ENCODE results near the gene GYG1.

The GYG1 gene

GRCh38 chr3:149019580-149019979, 28.2 kb downstream of the GYG1 start:
- FAIRE-seq = no peak

DNA sequence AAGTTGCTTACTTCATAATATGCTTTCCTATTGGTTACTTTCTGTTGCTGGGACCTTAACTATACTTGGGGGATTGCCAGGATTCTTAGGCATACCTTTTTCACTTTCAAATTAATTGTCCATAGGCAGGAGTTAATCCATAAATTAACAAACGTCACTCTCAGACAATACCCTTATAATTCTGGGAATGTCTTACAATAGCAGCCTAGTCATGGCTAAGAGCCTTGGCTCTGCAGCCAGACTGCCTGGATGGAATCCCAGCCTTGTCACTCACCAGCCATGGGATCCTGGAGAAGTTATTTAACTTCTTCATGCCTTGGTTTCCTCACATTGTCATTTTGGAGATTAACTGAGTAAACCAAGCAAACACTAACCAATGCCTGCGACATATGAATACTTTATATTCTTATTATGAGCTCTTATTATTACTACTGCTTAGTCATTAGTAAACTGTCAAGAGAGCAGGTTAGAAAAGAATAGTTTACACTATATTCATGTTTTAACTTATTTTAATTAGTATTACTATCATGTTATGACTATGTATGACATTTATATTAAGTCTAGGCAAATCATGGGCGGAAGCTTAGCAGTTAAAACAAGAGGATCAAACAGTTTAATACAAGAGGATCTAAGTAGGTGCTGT, 29.0 kb downstream of the GYG1 start:
- no peak for FAIRE-seq

DNA sequence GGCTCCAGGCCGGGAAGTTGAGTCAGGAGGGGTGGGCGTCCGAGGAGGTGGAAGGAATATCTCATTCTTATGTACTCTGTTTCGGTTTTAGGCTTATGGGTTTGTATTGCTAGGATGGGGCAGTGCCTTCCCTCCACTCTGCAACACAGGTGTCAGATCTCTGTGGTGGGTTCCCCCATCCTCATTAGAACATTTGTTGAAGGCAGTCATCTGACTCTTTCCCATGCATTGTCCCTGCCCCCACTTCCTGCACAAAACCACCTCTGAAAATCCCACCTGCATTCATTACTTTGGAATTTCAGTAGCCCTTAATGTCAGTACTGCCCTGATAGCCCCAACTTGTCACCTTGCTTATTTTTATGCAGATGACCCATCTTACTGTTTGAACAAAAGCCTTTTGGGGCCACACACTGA, 29.5 kb downstream of the GYG1 start:
- FAIRE-seq = no peak

GRCh38 chr3:149021830-149022229, 30.5 kb downstream of the GYG1 start:
- FAIRE-seq = no peak

- FAIRE-seq = no peak
These were observed 32.6 kb downstream of the GYG1 start for GRCh38 chr3:149023951-149024350.

- no peak for FAIRE-seq
These were observed 35.4 kb downstream of the GYG1 start for GRCh38 chr3:149026718-149027117.

DNA sequence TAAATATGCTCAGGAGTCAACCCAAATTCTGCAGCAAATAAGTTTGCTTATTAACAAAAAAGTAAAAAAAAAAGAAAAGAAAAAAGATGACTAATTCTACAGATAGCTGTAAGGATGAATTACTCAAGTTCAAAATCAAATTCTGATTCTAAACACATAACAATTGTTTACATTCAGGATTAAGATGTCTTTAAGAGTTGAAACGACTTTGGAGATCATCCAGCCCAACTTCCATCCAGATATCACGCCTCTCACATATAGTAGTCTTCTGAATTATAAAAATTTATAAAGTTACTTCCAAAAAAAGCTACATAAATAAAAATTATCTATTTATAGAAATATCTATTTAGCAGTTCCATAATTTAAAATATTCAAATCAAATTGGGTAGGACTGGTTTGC, 39.8 kb downstream of the GYG1 start:
- no peak for FAIRE-seq

GRCh38 chr3:149037684-149038083, 46.3 kb downstream of the GYG1 start:
- FAIRE-seq = no peak

- no peak for FAIRE-seq
These were observed 47.0 kb downstream of the GYG1 start for GRCh38 chr3:149038322-149038721.

- no peak for FAIRE-seq
These were observed 51.5 kb downstream of the GYG1 start for GRCh38 chr3:149042789-149043386.

DNA sequence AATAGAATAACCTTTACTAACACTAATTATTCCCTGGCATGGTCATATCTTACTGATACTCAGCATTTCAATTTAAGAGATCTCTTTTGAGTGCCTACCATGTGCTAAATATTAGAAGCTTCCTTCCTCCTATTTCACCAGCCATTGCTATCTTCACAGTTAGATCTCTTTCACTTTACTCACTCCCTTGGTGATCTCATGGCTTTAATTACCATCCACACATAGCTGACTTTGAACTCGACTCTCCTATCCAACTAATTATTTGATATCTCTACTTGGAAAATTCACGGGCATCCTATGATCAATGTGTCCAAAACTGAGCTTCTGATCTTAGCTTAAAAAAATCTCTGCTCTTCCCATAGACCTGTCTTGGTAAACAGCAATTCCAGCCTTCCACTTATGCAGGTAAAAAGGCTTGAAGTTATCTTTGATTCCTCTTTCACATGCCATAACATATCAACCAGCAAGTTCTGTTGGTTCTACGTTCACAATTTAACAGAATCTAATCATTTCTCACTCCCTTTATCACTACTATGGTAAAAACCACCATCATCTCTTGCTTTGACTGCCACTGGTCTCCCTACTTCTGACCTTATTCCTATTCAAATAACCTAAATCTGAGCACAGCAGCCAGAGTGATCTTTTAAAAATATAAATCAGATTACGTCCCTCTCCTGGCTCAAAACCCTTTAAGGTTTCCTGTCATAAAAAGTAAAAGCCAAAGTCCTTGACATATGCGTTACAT, 53.2 kb downstream of the GYG1 start:
- FAIRE-seq = no peak

GRCh38 chr3:149055575-149055974, 64.2 kb downstream of the GYG1 start:
- no peak for FAIRE-seq

DNA sequence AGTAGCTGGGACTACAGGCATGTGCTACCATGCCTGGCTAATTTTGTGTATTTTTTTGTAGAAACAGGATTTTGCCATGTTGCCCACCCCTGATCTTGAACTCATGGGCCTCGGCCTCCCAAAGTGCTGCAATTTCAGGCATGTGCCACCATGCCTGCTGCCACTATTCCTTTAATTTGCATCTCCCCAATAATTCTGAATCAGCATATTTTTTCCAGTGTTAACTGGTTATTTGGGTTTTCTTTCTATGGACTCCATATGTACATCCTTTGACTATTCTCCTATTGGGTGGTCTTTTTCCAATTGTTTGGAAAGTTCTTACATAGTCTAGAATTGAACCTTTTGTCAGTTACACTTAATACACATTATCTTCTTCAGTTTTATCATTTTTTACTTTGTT, 66.9 kb downstream of the GYG1 start:
- no peak for FAIRE-seq

DNA sequence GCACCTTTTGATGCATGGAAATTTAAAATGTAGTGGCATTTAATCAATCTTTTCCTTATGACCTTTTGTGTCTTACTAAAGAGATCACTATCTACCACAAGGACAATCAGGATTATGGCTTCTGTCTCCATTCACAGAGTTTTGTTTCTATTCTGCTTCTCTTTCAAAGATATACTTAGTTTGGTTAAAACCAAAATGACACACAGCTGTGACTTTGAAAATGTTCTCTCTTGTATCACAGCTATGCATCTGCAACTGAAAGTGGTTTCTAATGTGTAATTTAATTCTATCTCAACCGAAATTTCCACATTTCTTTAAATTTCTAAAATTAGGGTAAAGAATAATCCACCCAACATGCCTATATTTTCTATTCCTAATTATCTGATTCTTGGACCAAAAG, 67.3 kb downstream of the GYG1 start:
- FAIRE-seq = no peak

DNA sequence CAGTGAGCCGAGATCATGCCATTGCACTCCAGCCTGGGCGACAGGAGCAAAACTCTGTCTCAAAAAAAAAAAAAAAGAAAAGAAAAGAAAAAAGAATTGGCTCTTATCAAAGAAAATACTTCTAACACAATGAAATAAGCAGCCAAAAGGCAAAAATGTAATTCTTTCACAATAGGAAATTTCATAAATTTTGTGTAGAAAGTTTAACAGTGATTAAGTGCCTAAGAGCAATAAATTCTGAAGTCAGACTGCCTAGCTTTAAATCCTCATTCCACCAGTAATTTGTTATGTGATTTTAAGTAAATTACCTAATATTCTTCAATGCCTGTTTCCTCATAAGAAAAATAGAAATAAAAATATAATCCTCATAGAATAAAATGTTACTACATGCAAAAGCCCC, 70.4 kb downstream of the GYG1 start:
- FAIRE-seq = no peak

DNA sequence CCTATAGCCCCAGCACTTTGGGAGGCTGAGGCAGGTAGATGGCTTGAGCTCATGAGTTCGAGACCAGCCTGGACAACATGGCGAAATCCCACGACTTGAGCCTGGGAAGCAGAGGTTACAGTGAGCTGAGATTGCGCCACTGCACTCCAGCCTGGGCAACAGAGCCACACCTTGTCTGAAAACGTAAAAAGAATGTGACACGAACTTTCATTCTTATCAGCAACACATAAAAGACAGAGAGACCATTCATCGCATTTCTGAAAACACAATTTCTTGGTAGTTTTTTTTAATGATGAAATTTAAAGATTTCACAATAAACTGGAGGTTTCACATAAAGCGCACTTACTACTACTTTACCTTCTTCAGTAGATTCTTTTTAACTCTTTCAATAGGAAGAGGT, 76.5 kb downstream of the GYG1 start:
- no peak for FAIRE-seq

All from endometrium (tissue), 2 donors.